Liver (tissue), 3 donors: ENCODE data around the gene PRKN.

ENCODE experiments used
- CTCF ChIP-seq: fragments of 150-350 bp; IDR thresholded peaks from 2 replicates; pipeline ENCODE4 v1.5.1; 2017; ENCODE audit warnings: improper control_type of control experiment, low read depth, low read length; ENCODE audit not compliant: missing input control
- EGR1 ChIP-seq, 2 donors: IDR thresholded peaks; 2 replicates each; pipeline ENCODE4 v1.6.1; 2016 to 2018; ENCODE audit warnings: antibody characterized with exemption in 2 of 2, low read depth in 2 of 2
- GABPA ChIP-seq, 2 donors: IDR thresholded peaks in 1 of 2; conservative IDR thresholded peaks in 1 of 2; 2 replicates each; pipeline ENCODE4 v1.6.1; 2016; ENCODE audit warnings: antibody characterized with exemption in 2 of 2, mild to moderate bottlenecking in 1 of 2, moderate library complexity in 1 of 2
- HNF4A ChIP-seq, 2 donors: conservative IDR thresholded peaks; 2 replicates each; pipeline ENCODE4 v1.6.1; 2016; ENCODE audit warnings: antibody characterized with exemption in 2 of 2, mild to moderate bottlenecking in 2 of 2
- MAX ChIP-seq: IDR thresholded peaks from 2 replicates; pipeline ENCODE4 v1.6.1; 2016; ENCODE audit warnings: antibody characterized with exemption
- NR2F2 ChIP-seq: IDR thresholded peaks from 2 replicates; pipeline ENCODE4 v1.6.1; 2016; ENCODE audit warnings: antibody characterized with exemption
- RAD21 ChIP-seq, 2 donors: IDR thresholded peaks; 2 replicates each; pipeline ENCODE4 v1.6.1; 2016; ENCODE audit warnings: antibody characterized with exemption in 2 of 2, mild to moderate bottlenecking in 2 of 2
- RXRA ChIP-seq, 2 donors: IDR thresholded peaks; 2 replicates each; pipeline ENCODE4 v1.6.1; 2017 to 2018; ENCODE audit warnings: antibody characterized with exemption in 2 of 2, mild to moderate bottlenecking in 1 of 2
- TAF1 ChIP-seq: conservative IDR thresholded peaks from 2 replicates; pipeline ENCODE4 v1.6.1; 2016; ENCODE audit warnings: antibody characterized with exemption, mild to moderate bottlenecking
- YY1 ChIP-seq: IDR thresholded peaks from 2 replicates; pipeline ENCODE4 v1.6.1; 2016; ENCODE audit warnings: antibody characterized with exemption, mild to moderate bottlenecking
- ZBTB33 ChIP-seq: IDR thresholded peaks from 2 replicates; pipeline ENCODE4 v1.6.1; 2016; ENCODE audit warnings: antibody characterized with exemption
- TF ChIP-seq, protein P1 (sequence below): IDR thresholded peaks from 2 replicates; pipeline ENCODE4 v1.6.1; 2016; ENCODE audit warnings: antibody characterized with exemption, mild to moderate bottlenecking
- TF ChIP-seq, protein P2 (sequence below): IDR thresholded peaks from 2 replicates; pipeline ENCODE4 v1.6.1; 2016; ENCODE audit warnings: antibody characterized with exemption
- donor health status: healthy.
- donor health status: healthy.

GRCh38 chr6:162471842-162472241, 255.7 kb downstream of the PRKN start:
- TF ChIP-seq CTCF = no peak
- no peak for TF ChIP-seq MAX
- TF ChIP-seq YY1 = no peak
- no peak for TF ChIP-seq TAF1
- no peak for TF ChIP-seq RXRA (IDR thresholded peaks at IDR 0.05)
- TF ChIP-seq, protein P1, sequence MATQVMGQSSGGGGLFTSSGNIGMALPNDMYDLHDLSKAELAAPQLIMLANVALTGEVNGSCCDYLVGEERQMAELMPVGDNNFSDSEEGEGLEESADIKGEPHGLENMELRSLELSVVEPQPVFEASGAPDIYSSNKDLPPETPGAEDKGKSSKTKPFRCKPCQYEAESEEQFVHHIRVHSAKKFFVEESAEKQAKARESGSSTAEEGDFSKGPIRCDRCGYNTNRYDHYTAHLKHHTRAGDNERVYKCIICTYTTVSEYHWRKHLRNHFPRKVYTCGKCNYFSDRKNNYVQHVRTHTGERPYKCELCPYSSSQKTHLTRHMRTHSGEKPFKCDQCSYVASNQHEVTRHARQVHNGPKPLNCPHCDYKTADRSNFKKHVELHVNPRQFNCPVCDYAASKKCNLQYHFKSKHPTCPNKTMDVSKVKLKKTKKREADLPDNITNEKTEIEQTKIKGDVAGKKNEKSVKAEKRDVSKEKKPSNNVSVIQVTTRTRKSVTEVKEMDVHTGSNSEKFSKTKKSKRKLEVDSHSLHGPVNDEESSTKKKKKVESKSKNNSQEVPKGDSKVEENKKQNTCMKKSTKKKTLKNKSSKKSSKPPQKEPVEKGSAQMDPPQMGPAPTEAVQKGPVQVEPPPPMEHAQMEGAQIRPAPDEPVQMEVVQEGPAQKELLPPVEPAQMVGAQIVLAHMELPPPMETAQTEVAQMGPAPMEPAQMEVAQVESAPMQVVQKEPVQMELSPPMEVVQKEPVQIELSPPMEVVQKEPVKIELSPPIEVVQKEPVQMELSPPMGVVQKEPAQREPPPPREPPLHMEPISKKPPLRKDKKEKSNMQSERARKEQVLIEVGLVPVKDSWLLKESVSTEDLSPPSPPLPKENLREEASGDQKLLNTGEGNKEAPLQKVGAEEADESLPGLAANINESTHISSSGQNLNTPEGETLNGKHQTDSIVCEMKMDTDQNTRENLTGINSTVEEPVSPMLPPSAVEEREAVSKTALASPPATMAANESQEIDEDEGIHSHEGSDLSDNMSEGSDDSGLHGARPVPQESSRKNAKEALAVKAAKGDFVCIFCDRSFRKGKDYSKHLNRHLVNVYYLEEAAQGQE = no peak
- TF ChIP-seq EGR1 (IDR thresholded peaks at IDR 0.05; ENCODE audit: low read depth in 2 of 2) = no peak
- no peak for TF ChIP-seq GABPA (IDR thresholded peaks at IDR 0.05 in 1 of 2, conservative IDR thresholded peaks at IDR 0.05 in 1 of 2)
- TF ChIP-seq ZBTB33 = no peak
- no peak for TF ChIP-seq RAD21 (IDR thresholded peaks at IDR 0.05)
- TF ChIP-seq NR2F2 = no peak
- TF ChIP-seq HNF4A (conservative IDR thresholded peaks at IDR 0.05) = no peak
- TF ChIP-seq, protein P2, sequence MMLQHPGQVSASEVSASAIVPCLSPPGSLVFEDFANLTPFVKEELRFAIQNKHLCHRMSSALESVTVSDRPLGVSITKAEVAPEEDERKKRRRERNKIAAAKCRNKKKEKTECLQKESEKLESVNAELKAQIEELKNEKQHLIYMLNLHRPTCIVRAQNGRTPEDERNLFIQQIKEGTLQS = no peak
